ENCODE measurements around the gene ACOXL. TPM values are rescaled to one million over a fixed set of nuclear protein-coding genes. Genes with fewer than 3 reads are reported as not detected.
A peak's percentile ranks its signal among the peaks of the same experiment; 100 is the strongest.

ACOXL gene
- total RNA-seq, 1 donor from 2014 or later: not detected

- DNase-seq (ENCODE audit: low spot score): peak; percentile 41
Observed at GRCh38 chr2:110853948-110854347, 121.6 kb downstream of the ACOXL start.

GRCh38 chr2:110854355-110855081 lies 122.1 kb downstream of the ACOXL start:
- peak; percentile 53 for DNase-seq (ENCODE audit: low spot score)

- peak; percentile 9 for DNase-seq (ENCODE audit: low spot score)
Observed at GRCh38 chr2:110855841-110856240, 123.5 kb downstream of the ACOXL start.

GRCh38 chr2:110858135-110858725 lies 125.9 kb downstream of the ACOXL start:
- peak; percentile 24 for DNase-seq (ENCODE audit: low spot score)

- peak; percentile 45 for DNase-seq (ENCODE audit: low spot score)
Observed at GRCh38 chr2:110858993-110859701, 126.8 kb downstream of the ACOXL start.

GRCh38 chr2:110860630-110861029 lies 128.3 kb downstream of the ACOXL start:
- no peak for DNase-seq (ENCODE audit: low spot score)

GRCh38 chr2:110861616-110862260 lies 129.4 kb downstream of the ACOXL start:
- DNase-seq (ENCODE audit: low spot score): peak; percentile 51

GRCh38 chr2:110863726-110864125 lies 131.4 kb downstream of the ACOXL start:
- no peak for DNase-seq (ENCODE audit: low spot score)

GRCh38 chr2:110864176-110864575 lies 131.8 kb downstream of the ACOXL start:
- no peak for DNase-seq (ENCODE audit: low spot score)

- DNase-seq (ENCODE audit: low spot score): no peak
Observed at GRCh38 chr2:110864731-110865130, 132.4 kb downstream of the ACOXL start.

- DNase-seq (ENCODE audit: low spot score): no peak
Observed at GRCh38 chr2:110865188-110865587, 132.8 kb downstream of the ACOXL start.

GRCh38 chr2:110866045-110866444 lies 133.7 kb downstream of the ACOXL start:
- peak; percentile 67 for DNase-seq (ENCODE audit: low spot score)

GRCh38 chr2:110866466-110866865 lies 134.1 kb downstream of the ACOXL start:
- DNase-seq (ENCODE audit: low spot score): peak; percentile 30

GRCh38 chr2:110867078-110867477 lies 134.7 kb downstream of the ACOXL start:
- no peak for DNase-seq (ENCODE audit: low spot score)

GRCh38 chr2:110868971-110869370 lies 136.6 kb downstream of the ACOXL start:
- no peak for DNase-seq (ENCODE audit: low spot score)

GRCh38 chr2:110869472-110870446 lies 137.4 kb downstream of the ACOXL start:
- DNase-seq (ENCODE audit: low spot score): peak; percentile 69

- peak; percentile 55 for DNase-seq (ENCODE audit: low spot score)
Observed at GRCh38 chr2:110870545-110870944, 138.2 kb downstream of the ACOXL start.

- no peak for DNase-seq (ENCODE audit: low spot score)
Observed at GRCh38 chr2:110871637-110872036, 139.3 kb downstream of the ACOXL start.

- no peak for DNase-seq (ENCODE audit: low spot score)
Observed at GRCh38 chr2:110872521-110872920, 140.1 kb downstream of the ACOXL start.

GRCh38 chr2:110873056-110873502 lies 140.7 kb downstream of the ACOXL start:
- DNase-seq (ENCODE audit: low spot score): peak; percentile 81

All from mesenteric fat pad (tissue), 1 donor.